Epidermal melanocyte (primary cell): ENCODE measurements around the gene TRIM52.

ENCODE experiments used
- DNase-seq: peaks from one replicate; pipeline ENCODE4 v3.0.0; 2011; ENCODE audit warnings: low spot score; ENCODE audit not compliant: insufficient read length

The TRIM52 gene

GRCh38 chr5:181258576-181258975, 2.4 kb downstream of the TRIM52 start:
- no peak for DNase-seq

- no peak for DNase-seq
These were observed 4.9 kb downstream of the TRIM52 start for GRCh38 chr5:181255836-181256578.

- DNase-seq, result no peak
These were observed 5.7 kb downstream of the TRIM52 start for GRCh38 chr5:181255276-181255675.

DNA sequence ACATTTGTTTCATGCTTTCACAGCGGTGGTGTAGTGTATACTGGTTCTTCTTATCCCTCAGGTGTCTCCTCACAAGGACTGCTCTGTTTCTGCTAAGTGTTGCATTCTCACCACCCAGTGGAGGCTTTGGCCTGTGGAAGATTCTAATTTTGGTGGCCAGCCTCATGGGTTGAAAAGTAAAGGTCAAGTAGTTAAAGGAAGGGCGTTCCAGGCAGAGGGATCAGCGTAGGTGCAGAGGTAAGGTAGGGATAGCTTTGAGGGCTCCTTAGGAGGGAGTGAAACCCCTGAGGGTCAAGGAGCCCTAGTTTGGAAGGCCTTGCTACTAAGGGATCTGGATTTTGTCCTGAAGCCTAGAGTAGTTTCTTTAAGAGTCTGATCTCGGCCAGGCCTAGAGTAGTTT, 12.7 kb downstream of the TRIM52 start:
- no peak for DNase-seq

DNA sequence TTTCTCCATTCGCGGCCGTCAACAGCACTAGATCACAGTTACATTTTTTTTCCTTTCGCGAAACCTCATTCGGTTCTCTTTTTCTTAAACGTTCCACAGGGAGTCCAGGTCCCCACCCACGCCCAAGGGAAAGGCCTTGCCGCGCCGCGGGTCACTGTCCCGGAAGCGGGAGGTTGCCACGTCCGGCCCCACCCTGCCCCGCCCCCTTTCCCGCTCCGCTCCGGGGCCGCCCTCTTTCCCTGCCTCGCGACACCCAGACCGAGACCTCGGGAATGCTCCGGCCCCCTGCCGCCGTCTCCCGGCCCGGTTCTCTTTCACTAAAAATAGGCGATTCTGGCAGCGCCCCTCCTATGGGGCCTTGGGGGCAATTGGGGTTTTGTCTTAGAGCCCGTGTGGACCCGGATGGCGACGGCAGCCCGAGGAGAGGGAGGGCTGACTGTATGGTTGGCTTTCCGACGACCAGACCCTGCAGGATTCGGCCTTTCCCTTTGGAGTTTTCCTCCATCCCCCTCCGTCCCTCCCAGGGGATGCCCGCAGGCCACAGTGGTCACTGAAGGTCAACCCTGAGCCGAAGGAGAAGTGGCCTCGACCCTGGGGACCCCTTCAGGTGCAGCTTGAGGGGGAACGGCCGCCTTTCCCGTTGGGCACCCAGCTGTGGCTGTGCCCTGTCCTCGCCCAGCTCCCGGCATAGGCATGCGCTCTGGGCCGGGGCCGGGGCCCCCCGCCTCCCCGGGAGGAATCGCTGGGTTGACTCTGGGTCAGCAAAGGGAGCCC, 14.5 kb downstream of the TRIM52 start:
- peak; percentile 84 for DNase-seq

DNA sequence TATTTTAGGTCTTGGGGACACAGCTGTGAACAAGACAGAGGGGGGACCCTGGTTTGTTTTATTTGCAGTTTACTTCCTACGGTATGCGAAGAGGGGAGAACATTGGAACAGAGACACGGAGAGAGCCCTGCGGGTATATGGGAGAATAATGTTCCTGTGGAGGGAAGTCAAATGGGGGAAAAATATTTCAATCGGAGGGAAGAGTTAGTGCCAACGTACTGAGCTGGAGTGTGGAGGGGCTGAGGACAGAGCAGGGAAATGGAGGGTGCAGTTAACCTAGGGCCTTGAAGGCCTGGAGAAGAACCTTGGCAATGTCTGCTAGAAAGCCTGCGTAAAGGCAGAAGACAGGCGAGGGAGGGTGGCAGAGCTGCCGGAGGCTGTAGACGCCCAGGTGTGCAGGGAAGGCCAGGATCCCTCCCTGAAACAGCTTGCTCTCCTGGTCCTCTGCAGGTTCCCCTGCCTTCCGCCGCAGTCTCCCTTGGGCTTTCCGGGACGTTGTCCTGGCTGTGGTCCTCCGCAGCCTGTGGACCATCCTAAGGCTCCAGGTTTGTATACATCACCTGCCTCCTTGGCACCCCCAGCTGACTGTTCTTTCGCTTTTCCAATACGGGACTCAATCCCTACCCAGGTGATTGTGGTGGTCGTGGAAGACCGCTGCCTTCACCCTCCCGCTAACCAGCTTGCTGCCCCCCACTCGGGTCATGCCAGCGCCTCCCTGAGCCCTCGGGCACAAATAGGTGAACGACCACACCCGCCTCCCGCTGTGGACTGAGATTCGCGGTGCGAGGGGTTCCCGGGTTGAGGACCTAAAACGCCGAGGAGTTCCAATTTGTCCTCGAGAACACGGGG, 15.3 kb downstream of the TRIM52 start:
- no peak for DNase-seq

GRCh38 chr5:181243564-181244343, 17.2 kb downstream of the TRIM52 start, which contains the start of gene RACK1:
RACK1 (minus strand) TSS chr5:181243906; CDS start chr5:181243800, 106 bp downstream.
- DNase-seq, result peak; percentile 89

DNA sequence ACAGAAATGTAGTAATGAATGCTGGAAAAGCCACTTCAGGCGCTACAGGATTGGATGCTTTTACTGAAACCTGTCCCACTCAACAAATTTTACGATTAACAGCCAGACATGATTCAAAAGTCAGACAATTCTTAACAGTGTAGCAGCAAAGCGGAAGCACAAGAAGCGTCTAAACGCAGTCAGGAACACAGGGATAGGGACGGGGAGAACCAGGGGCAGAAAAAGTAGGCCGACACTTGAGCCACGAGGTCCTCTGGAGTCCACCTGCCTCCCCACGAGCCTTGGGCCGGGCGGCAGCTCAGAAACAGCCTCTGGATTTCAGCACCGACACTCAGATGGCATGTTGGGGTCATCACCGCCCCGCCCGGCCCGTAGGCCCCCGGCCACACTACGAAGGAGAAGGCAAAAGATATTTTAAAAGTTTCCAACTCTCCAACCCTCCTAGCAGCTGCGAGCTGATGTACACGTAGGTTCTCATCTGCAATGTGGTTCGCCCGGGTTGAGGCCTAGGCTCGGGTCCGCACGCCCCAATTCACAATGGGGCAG, 17.9 kb downstream of the TRIM52 start:
- DNase-seq, result no peak

DNA sequence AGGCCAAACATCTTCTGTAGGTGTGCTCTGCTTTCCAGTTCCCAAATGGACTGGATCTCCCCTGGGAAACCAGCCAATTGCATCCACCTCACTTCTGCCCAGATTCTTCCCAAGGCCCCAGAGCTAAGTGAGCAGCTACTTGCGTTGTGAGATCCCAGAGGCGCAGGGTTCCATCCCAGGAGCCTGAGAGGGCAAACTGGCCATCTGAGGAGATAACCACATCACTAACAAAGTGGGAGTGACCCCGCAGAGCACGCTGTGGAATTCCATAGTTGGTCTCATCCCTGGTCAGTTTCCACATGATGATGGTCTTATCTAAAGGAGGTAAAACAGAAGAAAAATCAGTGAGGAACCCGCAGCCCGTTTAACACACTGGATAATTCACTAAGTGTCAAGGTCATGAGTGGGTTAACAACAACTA, 18.9 kb downstream of the TRIM52 start:
- no peak for DNase-seq

- no peak for DNase-seq
These were observed 19.5 kb downstream of the TRIM52 start for GRCh38 chr5:181241393-181241975.

DNA sequence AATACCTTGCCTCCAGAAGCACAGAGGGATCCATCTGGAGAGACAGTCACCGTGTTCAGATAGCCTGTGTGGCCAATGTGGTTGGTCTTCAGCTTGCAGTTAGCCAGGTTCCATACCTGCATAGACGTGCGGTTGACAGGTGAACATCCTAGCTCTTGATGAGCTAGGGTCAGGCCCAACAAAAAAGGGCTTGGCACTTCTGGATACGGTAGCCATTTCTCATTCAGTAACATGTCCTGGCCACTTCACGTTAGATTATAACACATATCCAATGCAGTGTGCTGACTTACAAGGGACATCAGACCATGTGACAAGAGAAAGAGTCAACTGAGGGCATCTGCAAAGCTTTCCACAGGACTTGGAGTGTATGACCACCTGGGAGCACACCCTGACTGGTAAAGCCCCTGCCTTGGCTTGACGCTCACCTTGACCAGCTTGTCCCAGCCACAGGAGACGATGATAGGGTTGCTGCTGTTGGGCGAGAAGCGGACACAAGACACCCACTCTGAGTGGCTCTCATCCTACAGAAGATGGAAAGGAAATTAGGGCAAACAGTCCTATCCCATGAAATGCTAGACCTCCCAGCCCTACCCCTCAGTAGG, 21.8 kb downstream of the TRIM52 start:
- no peak for DNase-seq

GRCh38 chr5:181237729-181238385, 23.1 kb downstream of the TRIM52 start:
- DNase-seq, result no peak

DNA sequence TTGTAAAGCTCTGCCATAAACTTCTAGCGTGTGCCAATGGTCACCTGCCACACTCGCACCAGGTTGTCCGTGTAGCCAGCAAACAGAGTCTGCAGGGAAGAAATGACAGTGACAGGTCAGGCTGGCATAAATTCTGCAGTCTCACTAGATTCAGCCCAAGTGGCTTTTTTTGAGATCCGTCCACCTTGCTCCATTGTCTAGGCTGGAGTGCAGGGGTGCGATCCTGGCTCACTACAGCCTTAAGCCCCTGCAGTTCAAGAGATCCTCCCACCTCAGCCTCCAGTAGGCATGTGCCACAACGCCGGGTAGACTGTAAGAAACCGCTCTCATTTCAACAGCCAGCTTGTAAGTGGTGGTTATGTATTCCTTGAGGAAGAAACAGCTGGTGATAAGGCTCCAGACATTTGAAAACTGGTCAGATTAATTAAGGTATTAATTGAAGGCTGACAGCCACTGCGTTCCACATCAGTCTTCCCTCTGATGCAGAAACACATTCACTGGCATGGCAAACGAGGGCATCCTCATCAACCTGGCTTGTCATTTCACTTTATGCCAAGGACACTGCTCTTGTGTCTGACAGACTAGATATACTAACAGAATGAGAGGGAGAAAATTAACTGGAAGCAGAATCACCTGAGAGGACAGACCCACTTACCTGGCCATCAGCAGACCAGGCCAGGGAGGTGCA, 23.8 kb downstream of the TRIM52 start:
- no peak for DNase-seq

GRCh38 chr5:181236471-181236870, 24.5 kb downstream of the TRIM52 start:
- DNase-seq, result no peak

DNA sequence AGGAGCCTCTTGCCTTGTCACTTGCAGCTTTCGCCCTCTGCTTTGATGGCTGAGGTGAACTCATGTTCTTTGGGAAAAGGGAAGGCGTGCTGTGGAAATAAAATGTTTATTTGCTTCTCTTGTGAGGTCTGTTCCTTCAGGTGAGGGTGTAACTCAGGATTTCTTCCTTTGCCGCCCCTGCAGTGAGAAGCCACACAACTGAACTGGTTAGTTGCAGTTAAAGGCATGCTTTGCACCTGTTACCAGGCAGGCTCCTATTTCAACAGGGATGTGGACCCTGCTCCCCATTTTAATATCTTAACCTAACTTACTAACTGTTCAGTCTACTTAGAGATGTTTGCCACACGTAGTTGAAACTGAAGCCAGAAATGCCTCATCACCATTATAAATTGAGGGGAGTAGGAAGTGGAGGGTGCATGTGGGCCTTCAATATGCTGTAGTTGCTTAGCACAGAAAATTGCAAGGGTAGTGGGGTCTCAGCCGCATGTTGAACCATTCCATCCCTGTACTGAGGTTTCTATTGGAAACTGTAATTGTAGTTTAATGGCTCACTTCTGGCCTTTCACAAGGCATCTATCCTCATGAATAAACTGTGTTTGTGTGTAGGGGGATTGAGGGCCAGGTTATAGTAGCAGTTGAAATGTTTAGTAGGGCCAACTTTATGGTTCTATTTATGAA, 25.1 kb downstream of the TRIM52 start:
- no peak for DNase-seq

GRCh38 chr5:181235323-181235688, 25.6 kb downstream of the TRIM52 start:
- DNase-seq, result no peak

- DNase-seq, result no peak
These were observed 26.3 kb downstream of the TRIM52 start for GRCh38 chr5:181234455-181235306.
